ENCODE results near the gene HSPA5. TPM values are rescaled to one million over a fixed set of nuclear protein-coding genes. Genes with fewer than 3 reads are reported as not detected.

HSPA5 gene
- total and polyA plus RNA-seq, 10 of the 15 experiments (the other 5 are each of a cell fraction or from before 2014, with no cell fraction given): 39.8 to 517 (median 105) TPM

DNA sequence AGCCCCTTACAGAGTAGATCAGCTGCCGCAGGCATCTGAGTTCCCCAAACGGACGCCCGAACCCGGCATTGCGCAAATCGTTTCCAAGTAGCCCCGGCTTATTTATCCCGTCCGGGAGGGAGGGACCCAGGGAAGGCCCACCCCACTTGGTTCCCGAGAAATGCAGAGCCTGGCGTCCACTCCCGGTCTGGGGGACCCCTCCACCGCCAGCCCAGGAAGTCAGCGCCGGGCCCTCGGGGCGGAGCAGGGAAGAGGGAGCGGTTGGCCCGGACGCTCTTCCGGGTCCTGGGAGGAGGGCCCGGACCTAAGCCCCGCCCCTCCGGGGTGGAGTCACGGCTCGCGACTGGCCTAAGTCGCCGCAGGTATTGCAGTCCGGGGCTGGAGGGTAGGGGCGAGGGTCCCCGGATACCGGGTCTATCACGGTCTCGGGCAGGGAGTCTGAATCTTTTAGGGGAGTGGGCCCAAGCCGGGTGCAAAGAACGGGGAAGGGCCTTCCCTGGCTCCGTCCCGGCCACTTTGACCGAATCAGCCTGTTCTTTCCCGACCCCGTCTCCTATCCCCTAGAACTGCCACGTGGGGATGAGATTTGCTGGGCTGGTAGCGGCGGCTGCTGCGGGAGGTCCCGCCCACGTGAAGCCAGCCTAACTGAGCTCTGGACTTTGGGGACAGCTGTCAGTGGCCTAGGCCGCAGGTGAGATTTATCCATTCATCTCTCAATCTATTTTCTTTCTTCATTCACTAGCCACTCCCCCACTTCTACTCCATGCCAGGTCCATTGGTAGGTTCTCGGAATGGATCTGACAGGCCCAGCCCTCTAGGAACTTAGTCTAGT, 40.7 kb downstream of the HSPA5 start, which contains the start of gene RABEPK (continued):
- TF ChIP-seq, protein P1, sequence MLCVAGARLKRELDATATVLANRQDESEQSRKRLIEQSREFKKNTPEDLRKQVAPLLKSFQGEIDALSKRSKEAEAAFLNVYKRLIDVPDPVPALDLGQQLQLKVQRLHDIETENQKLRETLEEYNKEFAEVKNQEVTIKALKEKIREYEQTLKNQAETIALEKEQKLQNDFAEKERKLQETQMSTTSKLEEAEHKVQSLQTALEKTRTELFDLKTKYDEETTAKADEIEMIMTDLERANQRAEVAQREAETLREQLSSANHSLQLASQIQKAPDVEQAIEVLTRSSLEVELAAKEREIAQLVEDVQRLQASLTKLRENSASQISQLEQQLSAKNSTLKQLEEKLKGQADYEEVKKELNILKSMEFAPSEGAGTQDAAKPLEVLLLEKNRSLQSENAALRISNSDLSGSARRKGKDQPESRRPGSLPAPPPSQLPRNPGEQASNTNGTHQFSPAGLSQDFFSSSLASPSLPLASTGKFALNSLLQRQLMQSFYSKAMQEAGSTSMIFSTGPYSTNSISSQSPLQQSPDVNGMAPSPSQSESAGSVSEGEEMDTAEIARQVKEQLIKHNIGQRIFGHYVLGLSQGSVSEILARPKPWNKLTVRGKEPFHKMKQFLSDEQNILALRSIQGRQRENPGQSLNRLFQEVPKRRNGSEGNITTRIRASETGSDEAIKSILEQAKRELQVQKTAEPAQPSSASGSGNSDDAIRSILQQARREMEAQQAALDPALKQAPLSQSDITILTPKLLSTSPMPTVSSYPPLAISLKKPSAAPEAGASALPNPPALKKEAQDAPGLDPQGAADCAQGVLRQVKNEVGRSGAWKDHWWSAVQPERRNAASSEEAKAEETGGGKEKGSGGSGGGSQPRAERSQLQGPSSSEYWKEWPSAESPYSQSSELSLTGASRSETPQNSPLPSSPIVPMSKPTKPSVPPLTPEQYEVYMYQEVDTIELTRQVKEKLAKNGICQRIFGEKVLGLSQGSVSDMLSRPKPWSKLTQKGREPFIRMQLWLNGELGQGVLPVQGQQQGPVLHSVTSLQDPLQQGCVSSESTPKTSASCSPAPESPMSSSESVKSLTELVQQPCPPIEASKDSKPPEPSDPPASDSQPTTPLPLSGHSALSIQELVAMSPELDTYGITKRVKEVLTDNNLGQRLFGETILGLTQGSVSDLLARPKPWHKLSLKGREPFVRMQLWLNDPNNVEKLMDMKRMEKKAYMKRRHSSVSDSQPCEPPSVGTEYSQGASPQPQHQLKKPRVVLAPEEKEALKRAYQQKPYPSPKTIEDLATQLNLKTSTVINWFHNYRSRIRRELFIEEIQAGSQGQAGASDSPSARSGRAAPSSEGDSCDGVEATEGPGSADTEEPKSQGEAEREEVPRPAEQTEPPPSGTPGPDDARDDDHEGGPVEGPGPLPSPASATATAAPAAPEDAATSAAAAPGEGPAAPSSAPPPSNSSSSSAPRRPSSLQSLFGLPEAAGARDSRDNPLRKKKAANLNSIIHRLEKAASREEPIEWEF (IDR thresholded peaks at IDR 0.05; ENCODE audit: insufficient replicate concordance, low read depth, low read length): no peak
- TF ChIP-seq HDAC2 (IDR thresholded peaks at IDR 0.05): no peak
- TF ChIP-seq ETV6 (conservative IDR thresholded peaks at IDR 0.05 in 1 of 2, IDR thresholded peaks at IDR 0.05 in 1 of 2; ENCODE audit: borderline replicate concordance in 1 of 2, low read depth in 1 of 2): peak in 1 of 2 experiments; percentile 37; a peak in 1 of 4 replicates
- TF ChIP-seq FOS (IDR thresholded peaks at IDR 0.05; ENCODE audit: borderline replicate concordance, extremely low read depth, insufficient read length): no peak
- TF ChIP-seq STAT1 (conservative IDR thresholded peaks at IDR 0.05): 0 out of 2 replicates have a peak, but pooled peaks have one; percentile 27
- TF ChIP-seq SRF (IDR thresholded peaks at IDR 0.05; ENCODE audit: low read depth in 2 of 2, low read length in 2 of 2): no peak
- TF ChIP-seq FOXM1 (IDR thresholded peaks at IDR 0.05; ENCODE audit: low read depth, low read length): no peak
- no peak for TF ChIP-seq CEBPB (IDR thresholded peaks at IDR 0.05; ENCODE audit: borderline replicate concordance in 1 of 2, low read depth in 2 of 2, low read length in 2 of 2)
- TF ChIP-seq, protein P2, sequence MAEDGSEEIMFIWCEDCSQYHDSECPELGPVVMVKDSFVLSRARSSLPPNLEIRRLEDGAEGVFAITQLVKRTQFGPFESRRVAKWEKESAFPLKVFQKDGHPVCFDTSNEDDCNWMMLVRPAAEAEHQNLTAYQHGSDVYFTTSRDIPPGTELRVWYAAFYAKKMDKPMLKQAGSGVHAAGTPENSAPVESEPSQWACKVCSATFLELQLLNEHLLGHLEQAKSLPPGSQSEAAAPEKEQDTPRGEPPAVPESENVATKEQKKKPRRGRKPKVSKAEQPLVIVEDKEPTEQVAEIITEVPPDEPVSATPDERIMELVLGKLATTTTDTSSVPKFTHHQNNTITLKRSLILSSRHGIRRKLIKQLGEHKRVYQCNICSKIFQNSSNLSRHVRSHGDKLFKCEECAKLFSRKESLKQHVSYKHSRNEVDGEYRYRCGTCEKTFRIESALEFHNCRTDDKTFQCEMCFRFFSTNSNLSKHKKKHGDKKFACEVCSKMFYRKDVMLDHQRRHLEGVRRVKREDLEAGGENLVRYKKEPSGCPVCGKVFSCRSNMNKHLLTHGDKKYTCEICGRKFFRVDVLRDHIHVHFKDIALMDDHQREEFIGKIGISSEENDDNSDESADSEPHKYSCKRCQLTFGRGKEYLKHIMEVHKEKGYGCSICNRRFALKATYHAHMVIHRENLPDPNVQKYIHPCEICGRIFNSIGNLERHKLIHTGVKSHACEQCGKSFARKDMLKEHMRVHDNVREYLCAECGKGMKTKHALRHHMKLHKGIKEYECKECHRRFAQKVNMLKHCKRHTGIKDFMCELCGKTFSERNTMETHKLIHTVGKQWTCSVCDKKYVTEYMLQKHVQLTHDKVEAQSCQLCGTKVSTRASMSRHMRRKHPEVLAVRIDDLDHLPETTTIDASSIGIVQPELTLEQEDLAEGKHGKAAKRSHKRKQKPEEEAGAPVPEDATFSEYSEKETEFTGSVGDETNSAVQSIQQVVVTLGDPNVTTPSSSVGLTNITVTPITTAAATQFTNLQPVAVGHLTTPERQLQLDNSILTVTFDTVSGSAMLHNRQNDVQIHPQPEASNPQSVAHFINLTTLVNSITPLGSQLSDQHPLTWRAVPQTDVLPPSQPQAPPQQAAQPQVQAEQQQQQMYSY (CRISPR knock-in tag; IDR thresholded peaks at IDR 0.05): no peak
- peak; percentile 65; the same call in 1 of the 2 replicates for TF ChIP-seq SIN3A (IDR thresholded peaks at IDR 0.05; ENCODE audit: low read depth, low read length)
- no peak for TF ChIP-seq ZSCAN29 (IDR thresholded peaks at IDR 0.05)
- TF ChIP-seq, protein P3, sequence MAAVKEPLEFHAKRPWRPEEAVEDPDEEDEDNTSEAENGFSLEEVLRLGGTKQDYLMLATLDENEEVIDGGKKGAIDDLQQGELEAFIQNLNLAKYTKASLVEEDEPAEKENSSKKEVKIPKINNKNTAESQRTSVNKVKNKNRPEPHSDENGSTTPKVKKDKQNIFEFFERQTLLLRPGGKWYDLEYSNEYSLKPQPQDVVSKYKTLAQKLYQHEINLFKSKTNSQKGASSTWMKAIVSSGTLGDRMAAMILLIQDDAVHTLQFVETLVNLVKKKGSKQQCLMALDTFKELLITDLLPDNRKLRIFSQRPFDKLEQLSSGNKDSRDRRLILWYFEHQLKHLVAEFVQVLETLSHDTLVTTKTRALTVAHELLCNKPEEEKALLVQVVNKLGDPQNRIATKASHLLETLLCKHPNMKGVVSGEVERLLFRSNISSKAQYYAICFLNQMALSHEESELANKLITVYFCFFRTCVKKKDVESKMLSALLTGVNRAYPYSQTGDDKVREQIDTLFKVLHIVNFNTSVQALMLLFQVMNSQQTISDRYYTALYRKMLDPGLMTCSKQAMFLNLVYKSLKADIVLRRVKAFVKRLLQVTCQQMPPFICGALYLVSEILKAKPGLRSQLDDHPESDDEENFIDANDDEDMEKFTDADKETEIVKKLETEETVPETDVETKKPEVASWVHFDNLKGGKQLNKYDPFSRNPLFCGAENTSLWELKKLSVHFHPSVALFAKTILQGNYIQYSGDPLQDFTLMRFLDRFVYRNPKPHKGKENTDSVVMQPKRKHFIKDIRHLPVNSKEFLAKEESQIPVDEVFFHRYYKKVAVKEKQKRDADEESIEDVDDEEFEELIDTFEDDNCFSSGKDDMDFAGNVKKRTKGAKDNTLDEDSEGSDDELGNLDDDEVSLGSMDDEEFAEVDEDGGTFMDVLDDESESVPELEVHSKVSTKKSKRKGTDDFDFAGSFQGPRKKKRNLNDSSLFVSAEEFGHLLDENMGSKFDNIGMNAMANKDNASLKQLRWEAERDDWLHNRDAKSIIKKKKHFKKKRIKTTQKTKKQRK (IDR thresholded peaks at IDR 0.05; ENCODE audit: low read depth, low read length): no peak
- TF ChIP-seq NBN (IDR thresholded peaks at IDR 0.05): peak; percentile 54
- peak; percentile 40; the same call in 1 of the 2 replicates for TF ChIP-seq ZNF207 (IDR thresholded peaks at IDR 0.05; ENCODE audit: borderline replicate concordance)
- peak; percentile 28 for TF ChIP-seq SP1 (IDR thresholded peaks at IDR 0.05; ENCODE audit: low read depth, low read length)
